H1 (cell line): ENCODE measurements around the gene GTSF1L. TPM values are rescaled to one million over a fixed set of nuclear protein-coding genes. Genes with fewer than 3 reads are reported as not detected.

Experiments used
- CTCF ChIA-PET: fragments of 300-600 bp; sonication (Branson Sonifier 250); formaldehyde crosslinking; loops from one replicate; lab custom pipeline; 2021; ENCODE audit not compliant: partially characterized antibody; lab: Charles Lee
- POLR2A ChIA-PET: fragments of 300-600 bp; sonication (Branson Sonifier 250); formaldehyde crosslinking; loops from one replicate; lab custom pipeline; 2021; ENCODE audit warnings: inconsistent platforms; ENCODE audit not compliant: partially characterized antibody; lab: Charles Lee
- DNase-seq, 2 experiments: peaks; one replicate each; pipeline versions ENCODE4 v3.0.0 to v3.0.0-alpha.2; 2010 to 2022; ENCODE audit warnings: low spot score in 2 of 2, low read depth in 1 of 2, mixed read lengths in 1 of 2
- FAIRE-seq: peaks from 2 replicates; lab custom pipeline; 2011; peaks lifted over from hg19 to GRCh38; lab: Jason Lieb, UNC
- H2AFZ ChIP-seq: 2 replicates; pipeline ENCODE4 v1.8.1; 2012; ENCODE audit warnings: low read length, inconsistent platforms
- H2AK5ac ChIP-seq: 2 replicates; pipeline ENCODE4 v1.6.1; 2013; ENCODE audit warnings: low read depth, low read length
- H2BK120ac ChIP-seq: replicated peaks from 2 replicates; pipeline ENCODE3; 2013; ENCODE audit warnings: low read depth, low read length, inconsistent platforms
- H2BK12ac ChIP-seq: 2 replicates; pipeline ENCODE4 v1.6.1; 2013; ENCODE audit warnings: low read depth, low read length
- H2BK15ac ChIP-seq: 2 replicates; pipeline ENCODE4 v1.6.1; 2013; ENCODE audit warnings: low read length
- H2BK20ac ChIP-seq: 2 replicates; pipeline ENCODE4 v1.6.1; 2013; ENCODE audit warnings: low read length
- H2BK5ac ChIP-seq: 2 replicates; pipeline ENCODE4 v1.6.1; 2013; ENCODE audit warnings: low read depth, low read length
- H3K14ac ChIP-seq: 2 replicates; pipeline ENCODE4 v1.6.1; 2013; ENCODE audit warnings: inconsistent platforms; ENCODE audit not compliant: insufficient read length
- H3K18ac ChIP-seq: 2 replicates; pipeline ENCODE4 v1.6.1; 2013; ENCODE audit warnings: low read length; ENCODE audit errors: extremely low read depth
- H3K23ac ChIP-seq: 2 replicates; pipeline ENCODE4 v1.6.1; 2013; ENCODE audit warnings: inconsistent platforms; ENCODE audit not compliant: insufficient read length
- H3K23me2 ChIP-seq: 2 replicates; pipeline ENCODE4 v1.6.1; 2013; ENCODE audit warnings: low read depth, low read length
- H3K27ac ChIP-seq: 2 replicates; pipeline ENCODE4 v1.6.1; 2011; ENCODE audit warnings: low read depth, low read length, inconsistent platforms
- H3K27me3 ChIP-seq, 4 experiments: replicated peaks in 1 of 4; 1 replicate in 1 of 4; 2 replicates in 3 of 4; pipeline versions ENCODE4 v1.6.1 to v1.8.1; 2011 to 2013; ENCODE audit warnings: low read length in 3 of 4, mild to moderate bottlenecking in 3 of 4, inconsistent platforms in 2 of 4, mixed read lengths in 2 of 4, moderate library complexity in 1 of 4; ENCODE audit not compliant: control insufficient read depth in 3 of 4, insufficient read depth in 3 of 4; ENCODE audit errors: extremely low read depth in 1 of 4
- H3K36me3 ChIP-seq, 4 experiments: 2 replicates each; pipeline versions ENCODE4 v1.6.1 to v1.8.1; 2011 to 2013; ENCODE audit warnings: mild to moderate bottlenecking in 4 of 4, low read length in 3 of 4, moderate library complexity in 2 of 4, control low read depth in 1 of 4, inconsistent platforms in 1 of 4; ENCODE audit not compliant: insufficient read depth in 4 of 4, control insufficient read depth in 2 of 4
- H3K4ac ChIP-seq: replicated peaks from 2 replicates; pipeline ENCODE3; 2013; ENCODE audit warnings: low read length, low read depth, mixed read lengths, inconsistent platforms; ENCODE audit not compliant: insufficient read length
- H3K4me1 ChIP-seq, 4 experiments: replicated peaks in 1 of 4; 1 replicate in 1 of 4; 2 replicates in 3 of 4; pipeline versions ENCODE4 v1.6.1 to v1.8.1; 2011 to 2013; ENCODE audit warnings: low read length in 3 of 4, inconsistent platforms in 2 of 4, mixed read lengths in 1 of 4; ENCODE audit not compliant: insufficient read depth in 4 of 4, control insufficient read depth in 3 of 4
- H3K4me2 ChIP-seq, 2 experiments: 2 replicates each; pipeline versions ENCODE4 v1.6.1 to v1.8.1; 2011 to 2013; ENCODE audit warnings: low read depth in 2 of 2, low read length in 2 of 2, control low read depth in 1 of 2, inconsistent platforms in 1 of 2, mild to moderate bottlenecking in 1 of 2; ENCODE audit not compliant: insufficient read depth in 1 of 2
- H3K4me3 ChIP-seq, 4 experiments: fragments of 200-600, 300-600 bp in 1 of 4; sonication (generic), shearing (Covaris generic), sonication (Bioruptor Twin) in 1 of 4; 2 replicates each; pipeline versions ENCODE4 v1.5.1 to v1.8.1; 2011 to 2016; ENCODE audit warnings: low read length in 4 of 4, low read depth in 3 of 4, control low read depth in 2 of 4, inconsistent platforms in 2 of 4, mild to moderate bottlenecking in 2 of 4, mixed read lengths in 1 of 4, moderate library complexity in 1 of 4; ENCODE audit not compliant: insufficient read depth in 2 of 4; ENCODE audit errors: extremely low read depth in 1 of 4
- H3K56ac ChIP-seq: replicated peaks from 2 replicates; pipeline ENCODE3; 2013; ENCODE audit warnings: low read depth, mild to moderate bottlenecking, mixed read lengths, low read length, inconsistent platforms; ENCODE audit not compliant: insufficient read length
- H3K79me1 ChIP-seq: 2 replicates; pipeline ENCODE4 v1.6.1; 2013; ENCODE audit warnings: low read depth, low read length, control low read depth
- H3K79me2 ChIP-seq, 2 experiments: 2 replicates each; pipeline versions ENCODE4 v1.6.1 to v1.8.1; 2012 to 2013; ENCODE audit warnings: low read length in 2 of 2, mild to moderate bottlenecking in 2 of 2, inconsistent platforms in 1 of 2; ENCODE audit not compliant: insufficient read depth in 2 of 2, control insufficient read depth in 1 of 2
- H3K9ac ChIP-seq, 4 experiments: replicated peaks in 1 of 4; 1 replicate in 1 of 4; 2 replicates in 3 of 4; pipeline versions ENCODE4 v1.6.1 to v1.8.1; 2011 to 2013; ENCODE audit warnings: low read depth in 3 of 4, low read length in 3 of 4, control low read depth in 2 of 4, mild to moderate bottlenecking in 2 of 4, moderate library complexity in 2 of 4, inconsistent platforms in 1 of 4; ENCODE audit errors: extremely low read depth in 1 of 4
- H3K9me3 ChIP-seq, 2 experiments: 2 replicates each; pipeline versions ENCODE4 v1.6.1 to v1.8.1; 2012 to 2013; ENCODE audit warnings: mild to moderate bottlenecking in 2 of 2, moderate library complexity in 2 of 2, control low read depth in 1 of 2, inconsistent platforms in 1 of 2, low read depth in 1 of 2, low read length in 1 of 2, mixed read lengths in 1 of 2; ENCODE audit not compliant: insufficient read depth in 2 of 2
- H4K20me1 ChIP-seq, 2 experiments: replicated peaks in 1 of 2; 2 replicates each; pipeline versions ENCODE3 to v1.8.1; 2011 to 2013; ENCODE audit warnings: inconsistent platforms in 2 of 2, low read length in 2 of 2, mild to moderate bottlenecking in 1 of 2; ENCODE audit not compliant: insufficient read depth in 2 of 2, control insufficient read depth in 1 of 2
- H4K5ac ChIP-seq: 2 replicates; pipeline ENCODE4 v1.6.1; 2013; ENCODE audit warnings: low read length, low read depth, mixed read lengths, inconsistent platforms; ENCODE audit not compliant: insufficient read length
- H4K8ac ChIP-seq: 2 replicates; pipeline ENCODE4 v1.8.0; 2013; ENCODE audit warnings: mild to moderate bottlenecking, moderate library complexity, low read length, inconsistent platforms; ENCODE audit not compliant: insufficient read depth; ENCODE audit errors: extremely low read depth
- H4K91ac ChIP-seq: replicated peaks from 2 replicates; pipeline ENCODE3; 2013; ENCODE audit warnings: low read length, mixed read lengths, inconsistent platforms; ENCODE audit not compliant: insufficient read length
- EGR1 ChIP-seq: IDR thresholded peaks from 2 replicates; pipeline ENCODE4 v1.6.1; 2011; ENCODE audit warnings: low read depth, low read length, borderline replicate concordance
- RXRA ChIP-seq: IDR thresholded peaks from 2 replicates; pipeline ENCODE4 v1.6.1; 2011; ENCODE audit warnings: low read depth, mild to moderate bottlenecking, low read length, moderate library complexity; ENCODE audit not compliant: insufficient read depth
- SRF ChIP-seq: IDR thresholded peaks from 2 replicates; pipeline ENCODE4 v1.6.1; 2011; ENCODE audit warnings: mild to moderate bottlenecking, low read depth, low read length, moderate library complexity
- TEAD4 ChIP-seq: IDR thresholded peaks from 2 replicates; pipeline ENCODE4 v1.6.1; 2012; ENCODE audit warnings: low read depth, low read length, inconsistent platforms, mixed read lengths
- WGBS, 2 experiments: shearing (Covaris generic) in 1 of 2; methylation state at CpG; one replicate each; pipeline versions ENCODE4 v1.1.6 to v1.1.7; 2013 to 2015; ENCODE audit warnings: low lambda C conversion rate in 2 of 2, mixed read lengths in 2 of 2, inconsistent platforms in 1 of 2, low coverage in 1 of 2, missing lambda C conversion rate in 1 of 2; ENCODE audit not compliant: insufficient replicate concordance in 2 of 2, insufficient coverage in 1 of 2, insufficient read length in 1 of 2; ENCODE audit errors: extremely low coverage in 1 of 2, missing lambda C conversion rate in 1 of 2; 5-methylcytosine and 5-hydroxymethylcytosine counted together
- polyA plus RNA-seq, 7 experiments: library from polyadenylated mRNA; depleted of rRNA in 3 of 7; stranded (reverse) in 5 of 7; unstranded in 2 of 7; fragments of >200 nt in 5 of 7; fragments of 200-250 nt in 2 of 7; gene quantifications; 1 replicate in 5 of 7; 2 replicates in 1 of 7; 4 replicates in 1 of 7; pipeline versions ENCODE4 v1.2.1 to v1.2.3, GENCODE V29; 2011 to 2013; ENCODE audit warnings: missing spikeins in 2 of 7, mixed read lengths in 2 of 7
- total RNA-seq: library from RNA; stranded (reverse); fragmentation: NEBNext Ultra II Directional; extraction: Animal tissue kit (Norgen Biotek cat#: 25700); gene quantifications from 2 replicates; pipeline ENCODE4 v1.2.1, GENCODE V29; 2021

GTSF1L gene
- total and polyA plus RNA-seq, 2 of the 8 experiments (the other 6 are each of a cell fraction or from before 2014, with no cell fraction given): not detected

GRCh38 chr20:43682446-43682845, 44.4 kb downstream of the GTSF1L start:
- H4K8ac ChIP-seq: no peak overlapping the region; the same call in 1 of the 2 replicates
- H3K4me1 ChIP-seq: no peaks in the 10 kb centered on the region
- H4K20me1 ChIP-seq: peaks cover 2 to 12% of the 10 kb centered on the region in 2 experiments
- H3K9me3 ChIP-seq: no peaks in the 10 kb centered on the region
- H3K23me2 ChIP-seq: no peaks in the 10 kb centered on the region
- H2BK20ac ChIP-seq: no peak overlapping the region
- H3K79me1 ChIP-seq: peaks cover 14% of the 10 kb centered on the region; the same call in 1 of the 2 replicates
- H3K79me2 ChIP-seq: peaks cover 3 to 25% of the 10 kb centered on the region in 2 experiments; a peak in 2 of 4 replicates
- WGBS, 2 experiments: 87% methylated on average over 9 of the region's 9 CpGs; no CpG with 5 or more reads in 1 of the 2 experiments
- H3K56ac ChIP-seq: no peak overlapping the region
- no peak overlapping the region for H4K5ac ChIP-seq
- POLR2A ChIA-PET: interaction anchor here (4.0 kb wide), 1 partner anchor 12 kb away, joined by 15 read pairs; no protein-coding TSS in a partner anchor
- no peak overlapping the region for H2AFZ ChIP-seq
- H3K23ac ChIP-seq: no peak overlapping the region
- no peak overlapping the region for H3K4me3 ChIP-seq
- H3K36me3 ChIP-seq: peaks cover 11 to 36% (median 25%) of the 10 kb centered on the region in 4 experiments
- H3K4me2 ChIP-seq: no peak overlapping the region
- no peak overlapping the region for H2BK120ac ChIP-seq
- H3K4ac ChIP-seq: no peak overlapping the region
- H3K9ac ChIP-seq: no peak overlapping the region
- DNase-seq (no peak), FAIRE-seq (no peak)
- H3K14ac ChIP-seq: no peak overlapping the region
- no peak overlapping the region for H2BK15ac ChIP-seq
- TF ChIP-seq EGR1 (no peak), TEAD4 (no peak), SRF (no peak), RXRA (no peak)
- H2BK5ac ChIP-seq: no peak overlapping the region
- CTCF ChIA-PET: interaction anchor here (0.6 kb wide), 1 partner anchor 204 kb away, joined by 3 read pairs; no protein-coding TSS in a partner anchor
- no peak overlapping the region for H2BK12ac ChIP-seq
- no peaks in the 10 kb centered on the region for H3K27me3 ChIP-seq
- no peak overlapping the region for H4K91ac ChIP-seq
- no peak overlapping the region for H3K27ac ChIP-seq
- H3K18ac ChIP-seq: no peak overlapping the region
- no peak overlapping the region for H2AK5ac ChIP-seq
